Stomach (tissue), 9 donors: ENCODE measurements around the gene RAB31. TPM values are rescaled to one million over a fixed set of nuclear protein-coding genes. Genes with fewer than 3 reads are reported as not detected.
A peak's percentile ranks its signal among the peaks of the same experiment; 100 is the strongest.

Experiments used
- DNase-seq, 2 donors: peaks; one replicate each; pipeline versions ENCODE4 v3.0.0 to v3.0.0-alpha.2; 2013 to 2019
- H3K27ac ChIP-seq, 5 donors: fragments of 200-600 bp in 4 of 5; sonication (generic) in 4 of 5; one replicate each; pipeline ENCODE4 v1.5.1; 2013 to 2019; ENCODE audit warnings: mild to moderate bottlenecking in 1 of 5, moderate library complexity in 1 of 5
- H3K27me3 ChIP-seq, 3 donors: fragments of 200-600 bp; sonication (generic); one replicate each; pipeline ENCODE4 v1.5.1; 2017 to 2019; ENCODE audit warnings: mixed run types in 1 of 3
- H3K36me3 ChIP-seq, 4 donors: fragments of 200-600 bp; sonication (generic); 1 replicate in 3 of 4; 2 replicates in 1 of 4; pipeline ENCODE4 v1.5.1; 2016 to 2019
- H3K4me1 ChIP-seq, 4 donors: fragments of 200-600 bp; sonication (generic); one replicate each; pipeline ENCODE4 v1.5.1; 2016 to 2019
- H3K4me3 ChIP-seq, 4 donors: fragments of 200-600 bp; sonication (generic) in 3 of 4; one replicate each; pipeline ENCODE4 v1.5.1; 2016 to 2019; ENCODE audit warnings: mild to moderate bottlenecking in 1 of 4
- H3K9me3 ChIP-seq, 4 donors: fragments of 200-600 bp; sonication (generic); one replicate each; pipeline ENCODE4 v1.5.1; 2016 to 2019
- CTCF ChIP-seq, 7 experiments: fragments of 450-650 bp in 4 of 7; fragments of 200-600 bp in 3 of 7; sonication (generic) in 3 of 7; IDR thresholded peaks; one replicate each; pipeline ENCODE4 v1.5.1; 2016 to 2019; ENCODE audit warnings: antibody characterized with exemption in 7 of 7, control low read depth in 2 of 7, mild to moderate bottlenecking in 1 of 7
- EP300 ChIP-seq: sonication (generic); formaldehyde crosslinking; IDR thresholded peaks from one replicate; pipeline ENCODE4 v1.6.1; 2017; ENCODE audit warnings: antibody characterized with exemption
- POLR2A ChIP-seq, 4 donors: fragments of 450-650 bp; IDR thresholded peaks; one replicate each; pipeline ENCODE4 v1.6.1; 2016; ENCODE audit warnings: antibody characterized with exemption in 4 of 4, control low read depth in 2 of 4, mild to moderate bottlenecking in 1 of 4, moderate library complexity in 1 of 4
- POLR2AphosphoS5 ChIP-seq, 3 donors: sonication (generic); formaldehyde crosslinking; IDR thresholded peaks; one replicate each; pipeline ENCODE4 v1.6.1; 2016; ENCODE audit warnings: antibody characterized with exemption in 3 of 3
- WGBS, 5 donors: extraction: QIAGEN DNeasy Blood & Tissue Kit in 3 of 5; methylation state at CpG; one replicate each; pipeline versions ENCODE4 v1.1.5 to v1.1.7; 2013 to 2018; 5-methylcytosine and 5-hydroxymethylcytosine counted together
- intact Hi-C: fragments of 100-400 bp; cut with DNase I; formaldehyde crosslinking; loops from one replicate; pipeline ENCODE4 v1.15.1; 2023; ENCODE audit warnings: low total_unique reads
- polyA plus RNA-seq, 3 donors: library from polyadenylated mRNA; stranded (reverse); fragments of 200-250 nt; gene quantifications; one replicate each; pipeline ENCODE4 v1.2.3, GENCODE V29; 2013
- total RNA-seq, 5 donors: library from RNA; depleted of rRNA; stranded (reverse); fragments of >200 nt; gene quantifications; one replicate each; pipeline versions ENCODE4 v1.1.0 to v1.2.3, GENCODE V29; 2014 to 2016
- donor health status: healthy with polysubstance abuse.
- donor health status: Bipolar disorder and iron deficiency.
- donor health status: healthy.

Gene RAB31
- total and polyA plus RNA-seq, 8 donors: 10.1 to 65.5 (median 36.8) TPM

DNA sequence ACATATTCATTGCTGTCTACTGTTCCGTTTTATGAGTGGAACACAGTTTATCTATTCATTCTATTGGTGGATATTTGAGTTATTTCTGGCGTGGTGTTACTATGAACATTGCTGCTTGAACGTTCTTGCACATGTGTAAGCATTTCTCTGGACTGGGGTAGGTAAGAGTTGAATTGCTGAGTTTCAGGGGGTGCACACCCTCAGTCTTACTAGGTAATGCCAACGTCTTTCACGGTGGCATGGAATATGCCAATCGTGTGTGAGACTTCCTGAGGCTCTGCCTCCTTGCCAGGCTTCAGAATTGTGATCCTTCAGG lies 121.3 kb downstream of the RAB31 start:
- TF ChIP-seq POLR2AphosphoS5 (IDR thresholded peaks at IDR 0.05) (no peak), POLR2A (IDR thresholded peaks at IDR 0.05) (no peak), CTCF (IDR thresholded peaks at IDR 0.05) (no peak), EP300 (no peak)
- Histone ChIP-seq H3K36me3 (peaks cover 0 to 11% (median 2%) of the 10 kb centered on the region in 4 donors), H3K27ac (peak overlapping the region in 1 of 5 donors; percentile 85), H3K27me3 (no peaks in the 10 kb centered on the region), H3K4me3 (no peak overlapping the region), H3K4me1 (peaks cover 21 to 37% (median 25%) of the 10 kb centered on the region in 4 donors), H3K9me3 (no peaks in the 10 kb centered on the region)
- WGBS, 5 donors: 89 to 95% (median 91%) methylated on average over 6 of the region's 6 CpGs
- intact Hi-C loops: no loop called here
- no peak for DNase-seq

GRCh38 chr18:9831036-9831722 lies 123.1 kb downstream of the RAB31 start:
- intact Hi-C loops: no loop called here
- Histone ChIP-seq H3K27me3 (no peaks in the 10 kb centered on the region), H3K36me3 (peaks cover 0 to 11% (median 2%) of the 10 kb centered on the region in 4 donors), H3K4me1 (peaks cover 11 to 29% (median 19%) of the 10 kb centered on the region in 4 donors), H3K9me3 (no peaks in the 10 kb centered on the region), H3K27ac (peak overlapping the region in 2 of 5 donors; percentile 2 to 36), H3K4me3 (no peak overlapping the region)
- TF ChIP-seq EP300 (no peak), CTCF (IDR thresholded peaks at IDR 0.05) (peak in 1 of 7 experiments; percentile 20)
- 67 to 84% (median 80%) methylated on average over 11 to 13 of the region's 13 CpGs for WGBS, 5 donors
- no peak for DNase-seq

GRCh38 chr18:9831723-9832199 lies 123.7 kb downstream of the RAB31 start:
- H3K9me3 ChIP-seq: no peaks in the 10 kb centered on the region
- H3K4me3 ChIP-seq: no peak overlapping the region
- peak overlapping the region in 2 of 5 donors; percentile 2 to 36 for H3K27ac ChIP-seq
- no peaks in the 10 kb centered on the region for H3K27me3 ChIP-seq
- WGBS, 5 donors: 88 to 93% (median 91%) methylated on average over 8 to 12 of the region's 12 CpGs
- peaks cover 0 to 11% (median 2%) of the 10 kb centered on the region in 4 donors for H3K36me3 ChIP-seq
- intact Hi-C loops: no loop called here
- H3K4me1 ChIP-seq: peaks cover 11 to 33% (median 19%) of the 10 kb centered on the region in 4 donors
- DNase-seq: no peak
- no peak for TF ChIP-seq POLR2AphosphoS5 (IDR thresholded peaks at IDR 0.05)
- no peak for TF ChIP-seq POLR2A (IDR thresholded peaks at IDR 0.05)
- no peak for TF ChIP-seq EP300
- no peak for TF ChIP-seq CTCF (IDR thresholded peaks at IDR 0.05)

GRCh38 chr18:9832871-9833270 lies 124.8 kb downstream of the RAB31 start:
- no peak overlapping the region for H3K27ac ChIP-seq
- DNase-seq: no peak
- peaks cover 3 to 37% (median 12%) of the 10 kb centered on the region in 4 donors for H3K4me1 ChIP-seq
- peaks cover 0 to 11% (median 2%) of the 10 kb centered on the region in 4 donors for H3K36me3 ChIP-seq
- no peaks in the 10 kb centered on the region for H3K27me3 ChIP-seq
- TF ChIP-seq EP300: no peak
- no peaks in the 10 kb centered on the region for H3K9me3 ChIP-seq
- WGBS, 5 donors: 94 to 96% (median 95%) methylated on average over 20 of the region's 20 CpGs
- intact Hi-C loops: no loop called here
- H3K4me3 ChIP-seq: no peak overlapping the region

- Histone ChIP-seq H3K27ac (peak overlapping the region in 3 of 5 donors; percentile 34 to 76 (median 68)), H3K9me3 (no peaks in the 10 kb centered on the region), H3K36me3 (peaks cover 0 to 15% (median 2%) of the 10 kb centered on the region in 4 donors), H3K27me3 (no peaks in the 10 kb centered on the region), H3K4me1 (peaks cover 0 to 44% (median 8%) of the 10 kb centered on the region in 4 donors), H3K4me3 (no peak overlapping the region)
- intact Hi-C loops: no loop called here
- WGBS, 5 donors: 70 to 77% (median 75%) methylated on average over 2 of the region's 2 CpGs
- TF ChIP-seq POLR2A (IDR thresholded peaks at IDR 0.05): no peak
- TF ChIP-seq CTCF (IDR thresholded peaks at IDR 0.05): no peak
- TF ChIP-seq EP300: no peak
- TF ChIP-seq POLR2AphosphoS5 (IDR thresholded peaks at IDR 0.05): no peak
- no peak for DNase-seq
These were observed 126.5 kb downstream of the RAB31 start for GRCh38 chr18:9834551-9834950.
